ENCODE results near the gene MYCBP2. TPM values are rescaled to one million over a fixed set of nuclear protein-coding genes. Genes with fewer than 3 reads are reported as not detected.

MYCBP2 gene
- total and polyA plus RNA-seq, 4 donors, result 23.2 to 130 (median 57.9) TPM

DNA sequence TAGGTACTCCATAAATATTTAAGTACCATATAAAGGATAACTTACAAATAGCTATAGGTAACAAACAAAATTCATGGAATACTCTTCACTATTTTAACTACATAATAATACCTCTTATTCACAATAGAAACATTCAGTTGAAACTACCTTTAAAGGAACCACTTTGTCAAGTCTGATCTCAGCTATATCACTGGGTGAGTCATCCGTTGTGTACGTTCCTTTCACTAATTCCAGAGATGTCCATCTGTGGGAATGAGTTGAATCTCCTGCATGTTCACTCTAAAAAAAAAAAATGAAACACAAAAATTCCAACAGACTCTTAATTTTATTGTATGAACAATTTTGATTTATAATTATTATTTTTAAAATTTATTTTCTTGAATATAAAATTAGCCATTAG is 150.5 kb downstream of the MYCBP2 start:
- Histone ChIP-seq H3K9me3 (ENCODE audit: control insufficient read depth in 4 of 4, insufficient read depth in 3 of 4, low read length in 3 of 4) (no peaks in the 10 kb centered on the region), H3K4me3 (no peak overlapping the region), H3K9ac (ENCODE audit: insufficient read depth in 1 of 2, low read length in 2 of 2) (no peak overlapping the region), H3K36me3 (ENCODE audit: control insufficient read depth in 4 of 4, insufficient read depth in 4 of 4, low read length in 4 of 4) (peaks cover 19 to 55% (median 39%) of the 10 kb centered on the region in 4 donors), H3K4me1 (ENCODE audit: control insufficient read depth in 5 of 5, insufficient read depth in 5 of 5, low read length in 5 of 5) (no peaks in the 10 kb centered on the region), H3K27me3 (ENCODE audit: control insufficient read depth in 3 of 3, insufficient read depth in 3 of 3, low read length in 2 of 3) (no peaks in the 10 kb centered on the region), H3K27ac (ENCODE audit: low read depth in 1 of 2, low read length in 1 of 2) (no peak overlapping the region)
- no peak for DNase-seq
- TF ChIP-seq CTCF (IDR thresholded peaks at IDR 0.05; ENCODE audit: control extremely low read depth, extremely low read depth), result no peak
- no peak for ATAC-seq (ENCODE audit: insufficient read depth, low FRiP score)
- WGBS, 2 donors, result 96% methylated on average over 2 of the region's 2 CpGs

GRCh38 chr13:77172650-77173049 is 154.2 kb downstream of the MYCBP2 start:
- DNase-seq (no peak), ATAC-seq (ENCODE audit: insufficient read depth, low FRiP score) (no peak)
- no peak for TF ChIP-seq CTCF (IDR thresholded peaks at IDR 0.05; ENCODE audit: control extremely low read depth, extremely low read depth)
- Histone ChIP-seq H3K9me3 (ENCODE audit: control insufficient read depth in 4 of 4, insufficient read depth in 3 of 4, low read length in 3 of 4) (no peaks in the 10 kb centered on the region), H3K9ac (ENCODE audit: insufficient read depth in 1 of 2, low read length in 2 of 2) (no peak overlapping the region), H3K4me1 (ENCODE audit: control insufficient read depth in 5 of 5, insufficient read depth in 5 of 5, low read length in 5 of 5) (no peaks in the 10 kb centered on the region), H3K27ac (ENCODE audit: low read depth in 1 of 2, low read length in 1 of 2) (no peak overlapping the region), H3K36me3 (ENCODE audit: control insufficient read depth in 4 of 4, insufficient read depth in 4 of 4, low read length in 4 of 4) (peaks cover 18 to 43% (median 25%) of the 10 kb centered on the region in 4 donors), H3K27me3 (ENCODE audit: control insufficient read depth in 3 of 3, insufficient read depth in 3 of 3, low read length in 2 of 3) (no peaks in the 10 kb centered on the region), H3K4me3 (no peak overlapping the region)
- WGBS, 2 donors, result 92 to 93% methylated on average over 4 of the region's 4 CpGs

GRCh38 chr13:77171451-77171850 is 155.4 kb downstream of the MYCBP2 start:
- no peak overlapping the region for H3K9ac ChIP-seq (ENCODE audit: insufficient read depth in 1 of 2, low read length in 2 of 2)

More at GRCh38 chr13:77171451-77171850, 155.4 kb downstream of the MYCBP2 start:
- Histone ChIP-seq H3K4me3 (no peak overlapping the region), H3K36me3 (ENCODE audit: control insufficient read depth in 4 of 4, insufficient read depth in 4 of 4, low read length in 4 of 4) (peaks cover 17 to 44% (median 22%) of the 10 kb centered on the region in 4 donors), H3K9me3 (ENCODE audit: control insufficient read depth in 4 of 4, insufficient read depth in 3 of 4, low read length in 3 of 4) (no peaks in the 10 kb centered on the region), H3K27ac (ENCODE audit: low read depth in 1 of 2, low read length in 1 of 2) (no peak overlapping the region), H3K27me3 (ENCODE audit: control insufficient read depth in 3 of 3, insufficient read depth in 3 of 3, low read length in 2 of 3) (no peaks in the 10 kb centered on the region), H3K4me1 (ENCODE audit: control insufficient read depth in 5 of 5, insufficient read depth in 5 of 5, low read length in 5 of 5) (no peaks in the 10 kb centered on the region)
- ATAC-seq (ENCODE audit: insufficient read depth, low FRiP score) (no peak), DNase-seq (no peak)
- WGBS, 2 donors, result 96 to 97% methylated on average over 2 of the region's 2 CpGs
- no peak for TF ChIP-seq CTCF (IDR thresholded peaks at IDR 0.05; ENCODE audit: control extremely low read depth, extremely low read depth)

All from lung (tissue), 12 donors.